ENCODE results near the gene NHSL2. TPM values are rescaled to one million over a fixed set of nuclear protein-coding genes. Genes with fewer than 3 reads are reported as not detected.

The NHSL2 gene
- total and polyA plus RNA-seq, 4 donors, result 1.4 to 9.9 (median 4.7) TPM

DNA sequence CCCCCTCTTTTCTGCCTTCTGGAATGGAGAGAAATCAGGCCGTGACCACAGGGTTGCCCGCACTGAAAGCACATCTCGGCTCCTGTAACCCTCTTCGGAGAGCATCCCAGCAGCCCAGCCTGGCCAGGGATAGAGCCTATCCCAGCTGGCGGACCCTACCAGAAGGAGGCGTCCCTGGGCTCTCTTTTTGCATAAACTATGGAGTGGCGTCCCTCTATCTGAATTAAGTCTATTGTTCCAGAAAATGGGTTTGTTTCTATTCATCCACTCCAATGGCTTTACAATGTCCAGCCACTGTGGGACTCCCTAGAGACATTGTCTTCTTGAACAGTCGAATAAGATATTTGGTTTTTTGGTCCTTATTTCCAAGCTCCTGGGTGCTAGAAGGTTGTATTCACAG, 689 bp upstream of the NHSL2 start:
- Histone ChIP-seq H3K4me1 (ENCODE audit: control insufficient read depth in 5 of 5, insufficient read depth in 5 of 5, low read length in 5 of 5) (peaks cover 0 to 14% (median 0%) of the 10 kb centered on the region in 5 donors), H3K9me3 (ENCODE audit: control insufficient read depth in 4 of 4, insufficient read depth in 3 of 4, low read length in 3 of 4) (peaks cover 0 to 5% (median 0%) of the 10 kb centered on the region in 4 donors), H3K4me3 (no peak overlapping the region), H3K36me3 (ENCODE audit: control insufficient read depth in 4 of 4, insufficient read depth in 4 of 4, low read length in 4 of 4) (no peaks in the 10 kb centered on the region), H3K27me3 (ENCODE audit: control insufficient read depth in 3 of 3, insufficient read depth in 3 of 3, low read length in 2 of 3) (peaks cover 12 to 15% (median 15%) of the 10 kb centered on the region in 3 donors), H3K9ac (ENCODE audit: insufficient read depth in 1 of 2, low read length in 2 of 2) (no peak overlapping the region), H3K27ac (ENCODE audit: low read depth in 1 of 2, low read length in 1 of 2) (no peak overlapping the region)
- DNase-seq, result no peak
- 16 to 48% methylated on average over 6 to 8 of the region's 8 CpGs for WGBS, 2 donors
- no peak for ATAC-seq (ENCODE audit: insufficient read depth, low FRiP score)
- no peak for TF ChIP-seq CTCF (IDR thresholded peaks at IDR 0.05; ENCODE audit: control extremely low read depth, extremely low read depth)

GRCh38 chrX:71910986-71911730, 513 bp downstream of the NHSL2 start:
- TF ChIP-seq CTCF (IDR thresholded peaks at IDR 0.05; ENCODE audit: control extremely low read depth, extremely low read depth), result no peak
- ATAC-seq (ENCODE audit: insufficient read depth, low FRiP score), result peak; percentile 49
- 0 to 29% methylated on average over 28 to 85 of the region's 85 CpGs for WGBS, 2 donors

GRCh38 chrX:71911731-71912050, 1.0 kb downstream of the NHSL2 start:
- TF ChIP-seq CTCF (IDR thresholded peaks at IDR 0.05; ENCODE audit: control extremely low read depth, extremely low read depth), result no peak
- Histone ChIP-seq H3K4me1 (ENCODE audit: control insufficient read depth in 5 of 5, insufficient read depth in 5 of 5, low read length in 5 of 5) (peaks cover 0 to 14% (median 0%) of the 10 kb centered on the region in 5 donors), H3K4me3 (no peak overlapping the region), H3K36me3 (ENCODE audit: control insufficient read depth in 4 of 4, insufficient read depth in 4 of 4, low read length in 4 of 4) (no peaks in the 10 kb centered on the region), H3K9me3 (ENCODE audit: control insufficient read depth in 4 of 4, insufficient read depth in 3 of 4, low read length in 3 of 4) (peaks cover 0 to 5% (median 0%) of the 10 kb centered on the region in 4 donors), H3K27me3 (ENCODE audit: control insufficient read depth in 3 of 3, insufficient read depth in 3 of 3, low read length in 2 of 3) (peaks cover 12 to 16% (median 14%) of the 10 kb centered on the region in 3 donors), H3K9ac (ENCODE audit: insufficient read depth in 1 of 2, low read length in 2 of 2) (no peak overlapping the region), H3K27ac (ENCODE audit: low read depth in 1 of 2, low read length in 1 of 2) (no peak overlapping the region)
- DNase-seq (no peak), ATAC-seq (ENCODE audit: insufficient read depth, low FRiP score) (no peak)
- WGBS, 2 donors, result 2 to 39% methylated on average over 29 of the region's 29 CpGs

More at GRCh38 chrX:71910986-71911730, 513 bp downstream of the NHSL2 start:
- Histone ChIP-seq H3K36me3 (ENCODE audit: control insufficient read depth in 4 of 4, insufficient read depth in 4 of 4, low read length in 4 of 4) (no peaks in the 10 kb centered on the region), H3K9me3 (ENCODE audit: control insufficient read depth in 4 of 4, insufficient read depth in 3 of 4, low read length in 3 of 4) (peaks cover 0 to 5% (median 0%) of the 10 kb centered on the region in 4 donors), H3K4me3 (peak overlapping the region; percentile 31), H3K27ac (ENCODE audit: low read depth in 1 of 2, low read length in 1 of 2) (peak overlapping the region in 1 of 2 donors; percentile 37), H3K27me3 (ENCODE audit: control insufficient read depth in 3 of 3, insufficient read depth in 3 of 3, low read length in 2 of 3) (peaks cover 12 to 15% (median 14%) of the 10 kb centered on the region in 3 donors), H3K4me1 (ENCODE audit: control insufficient read depth in 5 of 5, insufficient read depth in 5 of 5, low read length in 5 of 5) (peaks cover 0 to 14% (median 0%) of the 10 kb centered on the region in 5 donors), H3K9ac (ENCODE audit: insufficient read depth in 1 of 2, low read length in 2 of 2) (no peak overlapping the region)
- DNase-seq, result peak in 1 of 3 donors; percentile 27
